Neural crest cell (in vitro differentiated cells): ENCODE results near the gene TECPR1. TPM values are rescaled to one million over a fixed set of nuclear protein-coding genes. Genes with fewer than 3 reads are reported as not detected.

Experiments used
- DNase-seq: peaks from one replicate; pipeline ENCODE4 v3.0.0; 2021; ENCODE audit warnings: low read depth, mixed read lengths, low spot score
- H3K27ac Mint-ChIP-seq: one replicate; pipeline ENCODE4 v1.8.0; 2021; ENCODE audit warnings: mild to moderate bottlenecking, mixed read lengths; ENCODE audit not compliant: unreplicated experiment
- H3K27me3 Mint-ChIP-seq: 2 replicates; pipeline ENCODE4 v1.8.0; 2021; ENCODE audit warnings: low read depth, mild to moderate bottlenecking, mixed read lengths
- H3K36me3 Mint-ChIP-seq: 2 replicates; pipeline ENCODE4 v1.8.0; 2021; ENCODE audit warnings: low read depth, mild to moderate bottlenecking, mixed read lengths
- H3K4me1 Mint-ChIP-seq: 2 replicates; pipeline ENCODE4 v1.8.0; 2021; ENCODE audit warnings: mixed read lengths
- H3K4me3 Mint-ChIP-seq: one replicate; pipeline ENCODE4 v1.8.0; 2021; ENCODE audit warnings: mild to moderate bottlenecking, mixed read lengths
- H3K9me3 Mint-ChIP-seq: 2 replicates; pipeline ENCODE4 v1.8.0; 2021; ENCODE audit warnings: mixed read lengths
- CTCF ChIP-seq: fragments of 200-600 bp; sonication (generic); conservative IDR thresholded peaks from 2 replicates; pipeline ENCODE4 v1.5.0; 2021; ENCODE audit warnings: antibody characterized with exemption, mild to moderate bottlenecking
- total RNA-seq: library from RNA; stranded (reverse); gene quantifications from 2 replicates; pipeline ENCODE4 v1.2.1, GENCODE V29; 2021

The TECPR1 gene
- total RNA-seq, 1 donor from 2014 or later = 35.2 TPM

- H3K36me3 Mint-ChIP-seq = peaks cover 30% of the 10 kb centered on the region
- H3K27me3 Mint-ChIP-seq = no peaks in the 10 kb centered on the region
- no peak overlapping the region for H3K4me3 Mint-ChIP-seq
- no peaks in the 10 kb centered on the region for H3K4me1 Mint-ChIP-seq
- H3K27ac Mint-ChIP-seq = no peak overlapping the region
- TF ChIP-seq CTCF = no peak
- no peaks in the 10 kb centered on the region for H3K9me3 Mint-ChIP-seq
- DNase-seq = no peak
These were observed 62.5 kb downstream of the TECPR1 start for GRCh38 chr7:98189559-98189958.

DNA sequence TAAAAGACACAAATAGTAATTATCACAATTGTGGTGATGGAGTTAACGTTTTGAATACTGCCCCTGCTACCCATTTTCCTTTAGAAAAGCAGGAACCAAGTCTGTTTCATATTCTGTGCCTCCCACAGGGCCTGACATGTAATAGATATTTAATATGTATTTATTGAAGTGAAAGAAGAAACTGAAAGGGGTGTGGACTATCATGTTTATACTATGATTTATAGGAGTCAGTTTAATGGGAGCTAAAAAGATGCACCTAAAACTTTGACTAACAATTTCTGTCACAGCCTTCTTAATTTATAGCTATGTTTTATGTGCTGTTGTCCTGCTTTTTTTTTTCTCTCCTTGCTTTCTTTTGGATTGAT is 64.9 kb downstream of the TECPR1 start:
- TF ChIP-seq CTCF = no peak
- no peak overlapping the region for H3K4me3 Mint-ChIP-seq
- H3K27me3 Mint-ChIP-seq = no peaks in the 10 kb centered on the region
- no peak for DNase-seq
- H3K27ac Mint-ChIP-seq = no peak overlapping the region
- no peaks in the 10 kb centered on the region for H3K4me1 Mint-ChIP-seq
- H3K36me3 Mint-ChIP-seq = peaks cover 27% of the 10 kb centered on the region
- H3K9me3 Mint-ChIP-seq = no peaks in the 10 kb centered on the region

GRCh38 chr7:98186452-98187137 is 65.4 kb downstream of the TECPR1 start:
- Mint-ChIP-seq H3K36me3 (peaks cover 27% of the 10 kb centered on the region), H3K9me3 (no peaks in the 10 kb centered on the region), H3K4me1 (no peaks in the 10 kb centered on the region), H3K4me3 (no peak overlapping the region), H3K27ac (peak overlapping the region; percentile 84), H3K27me3 (no peaks in the 10 kb centered on the region)
- no peak for TF ChIP-seq CTCF
- no peak for DNase-seq

- Mint-ChIP-seq H3K4me3 (no peak overlapping the region), H3K4me1 (no peaks in the 10 kb centered on the region), H3K27ac (no peak overlapping the region), H3K36me3 (peaks cover 23% of the 10 kb centered on the region), H3K9me3 (no peaks in the 10 kb centered on the region), H3K27me3 (no peaks in the 10 kb centered on the region)
- DNase-seq = no peak
- TF ChIP-seq CTCF = no peak
These were observed 66.9 kb downstream of the TECPR1 start for GRCh38 chr7:98185101-98185500.

GRCh38 chr7:98180751-98181150 is 71.3 kb downstream of the TECPR1 start:
- no peak for TF ChIP-seq CTCF
- Mint-ChIP-seq H3K4me1 (no peaks in the 10 kb centered on the region), H3K36me3 (peaks cover 3% of the 10 kb centered on the region), H3K27me3 (no peaks in the 10 kb centered on the region), H3K4me3 (no peak overlapping the region), H3K27ac (no peak overlapping the region), H3K9me3 (no peaks in the 10 kb centered on the region)
- no peak for DNase-seq
